Memory B cell (primary cell): ENCODE measurements around the gene OXT.
A peak's percentile ranks its signal among the peaks of the same experiment; 100 is the strongest.
"Not testable (repeated sequence)": the region's sequence is repeated elsewhere in the genome, so short reads cannot be mapped to it uniquely, and the experiment has no call there.

Source experiments
- ATAC-seq: fragments of 150-1000 bp; cut with Tn5 transposase; 2 replicates; pipeline ENCODE4 v1.10.0; 2021; ENCODE audit warnings: low read depth, mild to moderate bottlenecking, moderate library complexity
- DNase-seq, 2 donors: peaks; one replicate each; pipeline ENCODE4 v3.0.0; 2022; ENCODE audit warnings: low spot score in 2 of 2
- H3K27ac Mint-ChIP-seq: one replicate; pipeline ENCODE4 v1.8.0; 2022; ENCODE audit warnings: mild to moderate bottlenecking, moderate library complexity, mixed read lengths
- H3K27me3 Mint-ChIP-seq: one replicate; pipeline ENCODE4 v1.8.0; 2022; ENCODE audit warnings: mixed read lengths
- H3K36me3 Mint-ChIP-seq: one replicate; pipeline ENCODE4 v1.8.0; 2022; ENCODE audit warnings: mild to moderate bottlenecking, mixed read lengths
- H3K4me1 Mint-ChIP-seq: one replicate; pipeline ENCODE4 v1.8.0; 2022; ENCODE audit warnings: mixed read lengths
- H3K4me3 Mint-ChIP-seq: one replicate; pipeline ENCODE4 v1.8.0; 2022; ENCODE audit warnings: mild to moderate bottlenecking, moderate library complexity, mixed read lengths
- H3K9me3 Mint-ChIP-seq: one replicate; pipeline ENCODE4 v1.8.0; 2022; ENCODE audit warnings: mixed read lengths

OXT gene

GRCh38 chr20:3070725-3071124 is 695 bp upstream of the OXT start:
- peak overlapping the region; percentile 88 for H3K4me3 Mint-ChIP-seq
- H3K4me1 Mint-ChIP-seq, result peaks cover 25% of the 10 kb centered on the region
- no peak overlapping the region for H3K27ac Mint-ChIP-seq
- ATAC-seq, result no peak
- H3K27me3 Mint-ChIP-seq, result no peaks in the 10 kb centered on the region
- no peak for DNase-seq
- H3K36me3 Mint-ChIP-seq, result no peaks in the 10 kb centered on the region
- H3K9me3 Mint-ChIP-seq, result no peaks in the 10 kb centered on the region

GRCh38 chr20:3071266-3071609 is 182 bp upstream of the OXT start:
- Mint-ChIP-seq H3K4me3 (peak overlapping the region; percentile 88), H3K27ac (no peak overlapping the region), H3K9me3 (no peaks in the 10 kb centered on the region), H3K27me3 (no peaks in the 10 kb centered on the region), H3K4me1 (peaks cover 25% of the 10 kb centered on the region), H3K36me3 (no peaks in the 10 kb centered on the region)
- DNase-seq (no peak), ATAC-seq (no peak)

- no peak for ATAC-seq
- peaks cover 5% of the 10 kb centered on the region for H3K27me3 Mint-ChIP-seq
Observed at GRCh38 chr20:3072530-3073250, 1.3 kb downstream of the OXT start.

GRCh38 chr20:3073251-3073643 is 1.8 kb downstream of the OXT start:
- peaks cover 18% of the 10 kb centered on the region for H3K4me1 Mint-ChIP-seq
- H3K9me3 Mint-ChIP-seq, DNase-seq, ATAC-seq, H3K27me3 Mint-ChIP-seq, H3K4me3 Mint-ChIP-seq, H3K27ac Mint-ChIP-seq, H3K36me3 Mint-ChIP-seq: not testable (repeated sequence)

More at GRCh38 chr20:3072530-3073250, 1.3 kb downstream of the OXT start:
- no peak for DNase-seq
- Mint-ChIP-seq H3K4me1 (peaks cover 22% of the 10 kb centered on the region), H3K4me3 (peak overlapping the region; percentile 88), H3K36me3 (no peaks in the 10 kb centered on the region), H3K9me3 (peaks cover 1% of the 10 kb centered on the region), H3K27ac (peak overlapping the region; percentile 63)

GRCh38 chr20:3074812-3075211 is 3.4 kb downstream of the OXT start:
- DNase-seq (no peak), ATAC-seq (no peak)
- Mint-ChIP-seq H3K4me1 (peaks cover 14% of the 10 kb centered on the region), H3K36me3 (no peaks in the 10 kb centered on the region), H3K27me3 (peaks cover 8% of the 10 kb centered on the region), H3K27ac (no peak overlapping the region), H3K4me3 (no peak overlapping the region), H3K9me3 (peaks cover 1% of the 10 kb centered on the region)

- H3K27me3 Mint-ChIP-seq, DNase-seq, H3K27ac Mint-ChIP-seq, H3K36me3 Mint-ChIP-seq, H3K4me3 Mint-ChIP-seq, ATAC-seq, H3K9me3 Mint-ChIP-seq: not testable (repeated sequence)
- H3K4me1 Mint-ChIP-seq, result peaks cover 14% of the 10 kb centered on the region
Observed at GRCh38 chr20:3075315-3075714, 3.9 kb downstream of the OXT start.

- DNase-seq (no peak), ATAC-seq (no peak)
- H3K4me3 Mint-ChIP-seq, result no peak overlapping the region
- peaks cover 26% of the 10 kb centered on the region for H3K27me3 Mint-ChIP-seq
- peaks cover 1% of the 10 kb centered on the region for H3K9me3 Mint-ChIP-seq
- no peak overlapping the region for H3K27ac Mint-ChIP-seq
- H3K36me3 Mint-ChIP-seq, result no peaks in the 10 kb centered on the region
- peaks cover 11% of the 10 kb centered on the region for H3K4me1 Mint-ChIP-seq
Observed at GRCh38 chr20:3077618-3078134, 6.3 kb downstream of the OXT start.

GRCh38 chr20:3080939-3081388 is 9.5 kb downstream of the OXT start:
- Mint-ChIP-seq H3K27ac (no peak overlapping the region), H3K4me1 (peaks cover 15% of the 10 kb centered on the region), H3K27me3 (peaks cover 38% of the 10 kb centered on the region), H3K36me3 (no peaks in the 10 kb centered on the region), H3K9me3 (peaks cover 1% of the 10 kb centered on the region), H3K4me3 (no peak overlapping the region)
- ATAC-seq, result no peak
- no peak for DNase-seq

GRCh38 chr20:3081641-3082040 is 10.2 kb downstream of the OXT start:
- Mint-ChIP-seq H3K4me1 (peaks cover 15% of the 10 kb centered on the region), H3K36me3 (no peaks in the 10 kb centered on the region), H3K27me3 (peaks cover 38% of the 10 kb centered on the region), H3K27ac (no peak overlapping the region), H3K9me3 (peaks cover 1% of the 10 kb centered on the region), H3K4me3 (no peak overlapping the region)
- ATAC-seq (no peak), DNase-seq (no peak)

- Mint-ChIP-seq H3K9me3 (no peaks in the 10 kb centered on the region), H3K36me3 (no peaks in the 10 kb centered on the region), H3K27me3 (peaks cover 36% of the 10 kb centered on the region), H3K27ac (no peak overlapping the region), H3K4me3 (peak overlapping the region; percentile 75), H3K4me1 (peaks cover 12% of the 10 kb centered on the region)
- no peak for DNase-seq
- ATAC-seq, result peak; percentile 50
Observed at GRCh38 chr20:3082306-3082951, 11.0 kb downstream of the OXT start.

- peaks cover 32% of the 10 kb centered on the region for H3K27me3 Mint-ChIP-seq
Observed at GRCh38 chr20:3082955-3083952, 11.8 kb downstream of the OXT start.

GRCh38 chr20:3084283-3084985 is 13.0 kb downstream of the OXT start, which contains the start of gene AVP:
TSS of gene AVP (minus strand) at chr20:3084724. CDS start at chr20:3084674, 50 bp downstream.
- Mint-ChIP-seq H3K27ac (no peak within 1 kb of the TSS), H3K4me3 (peak within 1 kb of the TSS; percentile 66), H3K27me3 (peaks cover 35% of the 10 kb centered on the region), H3K4me1 (peaks cover 12% of the 10 kb centered on the region), H3K9me3 (no peaks in the 10 kb centered on the region), H3K36me3 (no peaks in the 10 kb centered on the region)
- ATAC-seq, result no peak
- no peak for DNase-seq

More at GRCh38 chr20:3082955-3083952, 11.8 kb downstream of the OXT start:
- no peak for DNase-seq
- peak; percentile 27 for ATAC-seq
- Mint-ChIP-seq H3K36me3 (no peaks in the 10 kb centered on the region), H3K4me3 (peak overlapping the region; percentile 66), H3K4me1 (peaks cover 12% of the 10 kb centered on the region), H3K9me3 (no peaks in the 10 kb centered on the region), H3K27ac (no peak overlapping the region)

- Mint-ChIP-seq H3K9me3 (no peaks in the 10 kb centered on the region), H3K4me3 (no peak overlapping the region), H3K36me3 (no peaks in the 10 kb centered on the region), H3K27ac (no peak overlapping the region), H3K27me3 (peaks cover 39% of the 10 kb centered on the region), H3K4me1 (peaks cover 12% of the 10 kb centered on the region)
- ATAC-seq (no peak), DNase-seq (no peak)
Observed at GRCh38 chr20:3084986-3085360, 13.6 kb downstream of the OXT start.
